K562 (cell line): ENCODE data around the gene NCAPG2. TPM values are rescaled to one million over a fixed set of nuclear protein-coding genes. Genes with fewer than 3 reads are reported as not detected.

Source experiments
- BRF1 ChIP-seq: IDR thresholded peaks from 3 replicates; pipeline ENCODE4 v1.6.1; 2011; ENCODE audit warnings: borderline replicate concordance, mild to moderate bottlenecking; ENCODE audit not compliant: insufficient read length; ENCODE audit errors: extremely low read depth
- C11orf30 ChIP-seq: fragments of 450-650 bp; IDR thresholded peaks from 2 replicates; pipeline ENCODE4 v1.6.1; 2016; ENCODE audit warnings: low read depth, mild to moderate bottlenecking
- EGR1 ChIP-seq: fragments of 450-650 bp; conservative IDR thresholded peaks from 2 replicates; pipeline ENCODE4 v1.6.1; 2017; ENCODE audit warnings: mild to moderate bottlenecking
- FOXJ3 ChIP-seq: sonication (generic); formaldehyde crosslinking; IDR thresholded peaks from 2 replicates; pipeline ENCODE4 v1.4.0; 2020; ENCODE audit warnings: mild to moderate bottlenecking, missing genetic modification reagents
- KDM4B ChIP-seq, 2 experiments: fragments of 450-650 bp in 1 of 2; sonication (generic) in 1 of 2; IDR thresholded peaks; 2 replicates each; pipeline ENCODE4 v1.6.1; 2016 to 2017; ENCODE audit warnings: borderline replicate concordance in 2 of 2, antibody characterized with exemption in 1 of 2, low read depth in 1 of 2, mild to moderate bottlenecking in 1 of 2
- NFXL1 ChIP-seq: fragments of 450-650 bp; formaldehyde crosslinking; IDR thresholded peaks from 2 replicates; pipeline ENCODE4 v1.4.0; 2021; ENCODE audit warnings: mild to moderate bottlenecking
- RHOXF2B ChIP-seq: fragments of 250-450 bp; sonication (Bioruptor Pico); conservative IDR thresholded peaks from 2 replicates; pipeline ENCODE4 v1.5.1; 2021
- SETDB1 ChIP-seq: IDR thresholded peaks from one replicate; pipeline ENCODE4 v1.6.1; 2012; ENCODE audit warnings: low read length, control low read depth, inconsistent platforms
- SNIP1 ChIP-seq: fragments of 450-650 bp; IDR thresholded peaks from 2 replicates; pipeline ENCODE4 v1.7.1; 2017; ENCODE audit warnings: low read depth, mild to moderate bottlenecking
- TAF1 ChIP-seq: IDR thresholded peaks from 2 replicates; pipeline ENCODE4 v1.6.1; 2011; ENCODE audit warnings: mild to moderate bottlenecking, low read length, moderate library complexity; ENCODE audit not compliant: insufficient read depth, control insufficient read depth, severe bottlenecking; ENCODE audit errors: extremely low read depth
- TRIM28 ChIP-seq: fragments of 450-650 bp; IDR thresholded peaks from 2 replicates; pipeline ENCODE4 v1.6.1; 2017
- TSC22D4 ChIP-seq: fragments of 450-650 bp; IDR thresholded peaks from 2 replicates; pipeline ENCODE4 v1.6.1; 2016; ENCODE audit warnings: missing genetic modification characterization, missing biosample characterization, control low read depth
- ZNF551 ChIP-seq: fragments of 250-450 bp; sonication (Bioruptor Pico); IDR thresholded peaks from 2 replicates; pipeline ENCODE4 v1.5.0; 2021; ENCODE audit warnings: mild to moderate bottlenecking, moderate library complexity
- polyA plus RNA-seq, 8 experiments: library from polyadenylated mRNA; depleted of rRNA in 4 of 8; stranded (reverse) in 5 of 8; unstranded in 3 of 8; fragments of >200 nt; fragmentation: Nextera tagmentation in 2 of 8; fragmentation: Illumina TruSeq in 1 of 8; extraction: Ambion mirVana in 2 of 8; extraction: Trizol in 1 of 8; gene quantifications; 2 replicates each; pipeline versions ENCODE4 v1.2.1 to v1.2.3, GENCODE V29; 2011 to 2014; ENCODE audit warnings: inconsistent platforms in 1 of 8, missing spikeins in 1 of 8
- total RNA-seq, 7 experiments: library from RNA; depleted of rRNA in 6 of 7; stranded (reverse); fragments of >200 nt in 6 of 7; fragmentation: Illumina TruSeq in 2 of 7; extraction: Trizol in 2 of 7; gene quantifications; 2 replicates each; pipeline versions ENCODE4 v1.2.1 to v1.2.3, GENCODE V29; 2011 to 2021; ENCODE audit warnings: low replicate concordance in 1 of 7
- TF ChIP-seq, protein P1 (sequence below), 2 experiments: IDR thresholded peaks; 2 replicates each; pipeline ENCODE4 v1.6.1; 2012; ENCODE audit warnings: improper control_type of control experiment in 2 of 2, low read depth in 2 of 2, low read length in 2 of 2, borderline replicate concordance in 1 of 2
- TF ChIP-seq, protein P2 (sequence below): fragments of 200-800 bp; sonication (Bioruptor generic); IDR thresholded peaks from 2 replicates; pipeline ENCODE4 v1.6.1; 2017; ENCODE audit warnings: missing genetic modification characterization, missing compliant biosample characterization
- TF ChIP-seq, protein P3 (sequence below): sonication (generic); formaldehyde crosslinking; IDR thresholded peaks from 2 replicates; pipeline ENCODE4 v1.8.1; 2022; ENCODE audit warnings: missing genetic modification reagents
- TF ChIP-seq, protein P4 (sequence below): fragments of 250-450 bp; sonication (Bioruptor Pico); IDR thresholded peaks from 2 replicates; pipeline ENCODE4 v1.5.0; 2020; ENCODE audit warnings: mild to moderate bottlenecking, borderline replicate concordance

The NCAPG2 gene
- total and polyA plus RNA-seq, 9 of the 15 experiments (the other 6 are each of a cell fraction or from before 2014, with no cell fraction given): 21.5 to 127 (median 86.1) TPM

DNA sequence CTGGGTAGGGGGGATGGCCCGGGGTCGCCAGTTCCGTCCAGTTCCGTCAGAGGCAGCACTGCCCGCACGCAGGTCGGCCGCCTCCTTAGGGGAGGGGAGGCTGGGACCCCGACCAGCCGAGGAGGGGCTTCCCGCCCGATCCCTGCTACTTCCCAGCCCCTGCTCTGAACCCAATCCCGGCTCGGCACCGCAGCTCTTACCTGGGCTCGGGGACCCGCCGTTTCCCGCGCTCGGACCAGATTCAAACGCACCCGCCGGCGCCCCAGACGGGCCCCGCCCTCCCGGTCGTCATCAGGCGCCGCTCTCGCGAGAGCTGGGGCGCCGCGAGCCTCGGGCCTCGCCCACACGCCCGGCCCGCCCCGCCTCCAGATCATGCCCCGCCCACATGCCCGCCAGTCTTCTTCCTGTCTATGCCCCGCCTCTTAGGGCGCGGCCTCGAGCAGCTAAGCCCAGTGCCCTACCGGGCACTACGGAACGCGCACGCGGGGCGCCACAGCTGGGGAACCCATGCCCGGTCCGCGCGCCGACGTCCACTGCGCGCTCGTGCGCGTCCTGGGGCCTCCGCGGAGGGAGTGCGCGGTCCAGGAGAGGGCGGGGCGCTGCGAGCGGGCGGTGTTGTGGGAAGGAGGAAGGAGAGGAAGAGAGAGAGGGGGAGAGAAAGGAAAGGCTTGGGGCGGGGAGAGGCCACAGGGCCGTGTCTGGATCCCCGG, at the start of gene NCAPG2 (continued):
- TF ChIP-seq, protein P1, sequence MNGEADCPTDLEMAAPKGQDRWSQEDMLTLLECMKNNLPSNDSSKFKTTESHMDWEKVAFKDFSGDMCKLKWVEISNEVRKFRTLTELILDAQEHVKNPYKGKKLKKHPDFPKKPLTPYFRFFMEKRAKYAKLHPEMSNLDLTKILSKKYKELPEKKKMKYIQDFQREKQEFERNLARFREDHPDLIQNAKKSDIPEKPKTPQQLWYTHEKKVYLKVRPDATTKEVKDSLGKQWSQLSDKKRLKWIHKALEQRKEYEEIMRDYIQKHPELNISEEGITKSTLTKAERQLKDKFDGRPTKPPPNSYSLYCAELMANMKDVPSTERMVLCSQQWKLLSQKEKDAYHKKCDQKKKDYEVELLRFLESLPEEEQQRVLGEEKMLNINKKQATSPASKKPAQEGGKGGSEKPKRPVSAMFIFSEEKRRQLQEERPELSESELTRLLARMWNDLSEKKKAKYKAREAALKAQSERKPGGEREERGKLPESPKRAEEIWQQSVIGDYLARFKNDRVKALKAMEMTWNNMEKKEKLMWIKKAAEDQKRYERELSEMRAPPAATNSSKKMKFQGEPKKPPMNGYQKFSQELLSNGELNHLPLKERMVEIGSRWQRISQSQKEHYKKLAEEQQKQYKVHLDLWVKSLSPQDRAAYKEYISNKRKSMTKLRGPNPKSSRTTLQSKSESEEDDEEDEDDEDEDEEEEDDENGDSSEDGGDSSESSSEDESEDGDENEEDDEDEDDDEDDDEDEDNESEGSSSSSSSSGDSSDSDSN (IDR thresholded peaks at IDR 0.05; ENCODE audit: borderline replicate concordance in 1 of 2, low read depth in 2 of 2, low read length in 2 of 2): peak in 1 of 2 experiments; percentile 57; a peak in 1 of 4 replicates
- TF ChIP-seq TRIM28 (no peak), KDM4B (IDR thresholded peaks at IDR 0.05; ENCODE audit: borderline replicate concordance in 2 of 2, low read depth in 1 of 2) (peak in 1 of 2 experiments; percentile 54; a peak in 1 of 4 replicates), SETDB1 (no peak), NFXL1 (no peak), FOXJ3 (CRISPR knock-in tag) (no peak), TAF1 (peak; percentile 82), TSC22D4 (tag) (no peak), ZNF551 (CRISPR knock-in tag) (no peak), C11orf30 (peak; percentile 62; the same call in 1 of the 2 replicates), EGR1 (peak; percentile 90), SNIP1 (no peak), RHOXF2B (no peak), BRF1 (no peak)
- TF ChIP-seq, protein P2, sequence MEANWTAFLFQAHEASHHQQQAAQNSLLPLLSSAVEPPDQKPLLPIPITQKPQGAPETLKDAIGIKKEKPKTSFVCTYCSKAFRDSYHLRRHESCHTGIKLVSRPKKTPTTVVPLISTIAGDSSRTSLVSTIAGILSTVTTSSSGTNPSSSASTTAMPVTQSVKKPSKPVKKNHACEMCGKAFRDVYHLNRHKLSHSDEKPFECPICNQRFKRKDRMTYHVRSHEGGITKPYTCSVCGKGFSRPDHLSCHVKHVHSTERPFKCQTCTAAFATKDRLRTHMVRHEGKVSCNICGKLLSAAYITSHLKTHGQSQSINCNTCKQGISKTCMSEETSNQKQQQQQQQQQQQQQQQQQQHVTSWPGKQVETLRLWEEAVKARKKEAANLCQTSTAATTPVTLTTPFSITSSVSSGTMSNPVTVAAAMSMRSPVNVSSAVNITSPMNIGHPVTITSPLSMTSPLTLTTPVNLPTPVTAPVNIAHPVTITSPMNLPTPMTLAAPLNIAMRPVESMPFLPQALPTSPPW: peak; percentile 97
- TF ChIP-seq, protein P3, sequence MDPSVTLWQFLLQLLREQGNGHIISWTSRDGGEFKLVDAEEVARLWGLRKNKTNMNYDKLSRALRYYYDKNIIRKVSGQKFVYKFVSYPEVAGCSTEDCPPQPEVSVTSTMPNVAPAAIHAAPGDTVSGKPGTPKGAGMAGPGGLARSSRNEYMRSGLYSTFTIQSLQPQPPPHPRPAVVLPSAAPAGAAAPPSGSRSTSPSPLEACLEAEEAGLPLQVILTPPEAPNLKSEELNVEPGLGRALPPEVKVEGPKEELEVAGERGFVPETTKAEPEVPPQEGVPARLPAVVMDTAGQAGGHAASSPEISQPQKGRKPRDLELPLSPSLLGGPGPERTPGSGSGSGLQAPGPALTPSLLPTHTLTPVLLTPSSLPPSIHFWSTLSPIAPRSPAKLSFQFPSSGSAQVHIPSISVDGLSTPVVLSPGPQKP (CRISPR knock-in tag): no peak
- TF ChIP-seq, protein P4, sequence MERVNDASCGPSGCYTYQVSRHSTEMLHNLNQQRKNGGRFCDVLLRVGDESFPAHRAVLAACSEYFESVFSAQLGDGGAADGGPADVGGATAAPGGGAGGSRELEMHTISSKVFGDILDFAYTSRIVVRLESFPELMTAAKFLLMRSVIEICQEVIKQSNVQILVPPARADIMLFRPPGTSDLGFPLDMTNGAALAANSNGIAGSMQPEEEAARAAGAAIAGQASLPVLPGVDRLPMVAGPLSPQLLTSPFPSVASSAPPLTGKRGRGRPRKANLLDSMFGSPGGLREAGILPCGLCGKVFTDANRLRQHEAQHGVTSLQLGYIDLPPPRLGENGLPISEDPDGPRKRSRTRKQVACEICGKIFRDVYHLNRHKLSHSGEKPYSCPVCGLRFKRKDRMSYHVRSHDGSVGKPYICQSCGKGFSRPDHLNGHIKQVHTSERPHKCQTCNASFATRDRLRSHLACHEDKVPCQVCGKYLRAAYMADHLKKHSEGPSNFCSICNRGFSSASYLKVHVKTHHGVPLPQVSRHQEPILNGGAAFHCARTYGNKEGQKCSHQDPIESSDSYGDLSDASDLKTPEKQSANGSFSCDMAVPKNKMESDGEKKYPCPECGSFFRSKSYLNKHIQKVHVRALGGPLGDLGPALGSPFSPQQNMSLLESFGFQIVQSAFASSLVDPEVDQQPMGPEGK (CRISPR knock-in tag): no peak
